GM19467 (cell line): ENCODE measurements around the gene CLCA4.
"Not testable (repeated sequence)": the region's sequence is repeated elsewhere in the genome, so short reads cannot be mapped to it uniquely, and the experiment has no call there.

Experiments used
- ATAC-seq: cut with Tn5 transposase; IDR thresholded peaks from one replicate; pipeline ENCODE4 v1.9.1; 2021; ENCODE audit warnings: mild to moderate bottlenecking, moderate library complexity; ENCODE audit not compliant: unreplicated experiment

The CLCA4 gene

GRCh38 chr1:86596741-86597290, 49.9 kb downstream of the CLCA4 start:
- no peak for ATAC-seq

- ATAC-seq, result not testable (repeated sequence)
Observed at GRCh38 chr1:86606080-86606479, 59.2 kb downstream of the CLCA4 start.

DNA sequence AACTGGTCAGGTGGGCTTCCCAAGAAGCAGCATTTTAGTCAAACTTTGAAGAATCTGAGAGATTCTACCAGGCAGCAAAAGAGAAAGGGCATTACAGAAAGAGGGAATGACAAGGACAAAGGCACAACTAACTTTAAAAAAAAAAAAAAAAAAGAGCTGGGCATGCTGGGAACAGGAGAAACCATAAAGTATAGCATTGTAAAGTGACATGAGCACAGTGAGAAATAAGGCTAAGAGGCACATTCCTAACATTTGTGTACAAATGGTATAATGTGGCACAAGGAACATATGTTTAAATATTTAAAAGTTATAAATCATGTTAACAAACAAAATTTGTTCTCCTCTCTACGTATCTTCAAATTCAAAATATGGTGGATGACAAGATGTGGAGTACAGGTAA, 69.6 kb downstream of the CLCA4 start:
- no peak for ATAC-seq

DNA sequence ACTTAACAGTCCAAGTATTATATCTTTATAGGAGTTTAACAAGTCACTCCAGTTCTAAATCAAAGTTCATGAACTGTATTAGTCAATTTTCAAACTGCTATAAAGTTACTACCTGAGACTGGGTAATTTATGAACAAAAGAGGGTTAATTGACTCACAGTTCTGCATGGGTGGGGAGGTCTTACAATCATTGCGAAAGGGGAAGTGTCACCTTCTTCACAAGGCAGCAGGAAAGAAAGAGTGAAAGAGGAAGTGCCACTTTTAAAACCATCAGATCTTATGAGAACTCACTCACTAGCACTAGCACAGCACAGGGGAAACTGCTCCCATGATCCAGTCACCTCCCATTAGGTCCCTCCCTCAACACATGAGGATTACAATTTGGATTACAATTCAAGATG, 70.0 kb downstream of the CLCA4 start:
- ATAC-seq, result peak; percentile 100

DNA sequence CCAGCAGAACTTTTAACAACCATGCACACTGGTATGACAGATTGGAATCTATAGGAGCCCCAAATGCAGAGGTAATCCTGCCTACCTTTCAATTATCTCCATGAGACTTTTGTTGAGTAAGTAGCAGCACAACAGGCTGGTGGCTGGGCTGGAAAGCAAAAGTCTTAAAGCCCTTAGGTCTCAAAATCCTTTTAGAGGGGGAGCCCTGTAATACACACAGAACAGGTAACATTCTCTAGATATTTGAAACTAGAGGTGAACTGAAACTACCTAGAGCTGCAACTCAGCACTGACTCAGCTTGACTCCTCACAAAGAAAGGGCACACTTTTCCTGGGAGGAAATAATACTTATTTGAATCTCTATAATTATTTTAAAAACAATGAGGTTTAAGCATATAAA, 71.5 kb downstream of the CLCA4 start:
- ATAC-seq, result no peak

DNA sequence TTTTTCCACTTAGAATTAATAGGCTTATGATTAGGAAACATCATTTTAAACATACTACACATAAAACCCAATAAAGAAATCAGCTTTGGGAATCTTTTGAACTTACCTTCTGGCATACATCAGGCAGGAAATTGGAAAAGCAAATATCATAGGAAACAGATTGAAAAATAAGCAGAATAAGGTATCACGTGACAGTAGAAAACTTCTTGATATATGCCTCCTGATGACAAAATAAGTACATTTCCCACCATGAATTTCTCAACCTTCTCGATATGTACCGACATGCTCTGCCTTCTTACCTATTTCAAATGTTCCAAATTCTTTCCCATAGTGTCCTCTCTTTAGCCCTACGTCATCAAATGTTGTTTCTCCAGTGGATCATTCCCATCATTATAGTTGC, 72.4 kb downstream of the CLCA4 start:
- no peak for ATAC-seq

- ATAC-seq, result no peak
Observed at GRCh38 chr1:86621286-86621685, 74.4 kb downstream of the CLCA4 start.
